HG03280 (cell line): Measurements from ENCODE around the gene SNRPA.
"Not testable (repeated sequence)": the region's sequence is repeated elsewhere in the genome, so short reads cannot be mapped to it uniquely, and the experiment has no call there.

Experiments
- ATAC-seq: cut with Tn5 transposase; IDR thresholded peaks from one replicate; pipeline ENCODE4 v1.9.1; 2021; ENCODE audit warnings: mild to moderate bottlenecking, moderate library complexity; ENCODE audit not compliant: unreplicated experiment

Gene SNRPA

GRCh38 chr19:40721140-40721486 is 29.9 kb upstream of the SNRPA start:
- no peak for ATAC-seq

GRCh38 chr19:40721936-40722661 is 28.9 kb upstream of the SNRPA start:
- ATAC-seq, result no peak

DNA sequence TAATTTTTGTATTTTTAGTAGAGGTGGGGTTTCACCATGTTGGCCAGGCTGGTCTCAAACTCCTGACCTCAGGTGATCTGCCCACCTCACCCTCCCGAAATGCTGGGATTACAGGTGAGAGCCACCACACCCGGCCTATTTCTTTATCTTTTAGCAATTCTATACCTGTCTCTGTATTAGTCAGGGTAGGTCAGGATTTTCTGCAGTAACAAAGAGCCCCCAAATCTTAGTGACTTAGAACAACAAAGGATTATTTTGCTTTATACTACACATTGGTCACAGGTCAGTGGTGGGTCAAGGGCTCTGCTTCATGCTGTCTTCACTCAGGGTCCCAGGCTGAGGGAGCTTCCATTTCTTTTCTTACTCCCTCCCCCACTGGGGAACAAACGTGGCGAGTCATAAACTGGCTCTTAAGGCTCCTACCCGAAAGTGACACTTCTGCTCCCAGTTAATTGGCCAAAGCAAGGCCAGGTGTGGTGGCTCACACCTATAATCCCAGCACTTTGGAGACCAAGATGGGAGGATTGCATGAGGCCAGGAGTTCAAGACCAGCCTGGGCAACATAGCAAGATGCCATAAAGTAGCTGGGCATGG is 27.2 kb upstream of the SNRPA start:
- no peak for ATAC-seq

DNA sequence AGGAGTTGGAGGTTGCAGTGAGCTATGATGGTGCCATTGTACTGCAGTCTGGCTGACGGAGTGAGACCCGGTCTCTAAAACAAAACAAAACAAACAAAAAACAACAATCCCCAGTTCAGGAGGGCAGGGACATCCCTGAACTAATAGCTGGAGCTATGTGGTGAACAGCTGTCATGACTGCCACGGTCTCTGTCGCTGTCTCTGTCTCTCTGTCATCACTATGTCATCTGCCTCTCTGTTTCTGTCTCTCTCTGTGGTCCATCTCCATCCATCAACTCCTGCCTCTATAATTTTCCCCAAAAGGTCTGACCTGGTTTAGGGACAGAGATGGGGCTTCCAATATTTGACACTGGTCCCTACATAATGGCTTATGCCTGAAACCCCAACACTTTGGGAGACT is 26.7 kb upstream of the SNRPA start:
- no peak for ATAC-seq

- ATAC-seq, result no peak
These were observed 26.1 kb upstream of the SNRPA start for GRCh38 chr19:40724855-40725254.

DNA sequence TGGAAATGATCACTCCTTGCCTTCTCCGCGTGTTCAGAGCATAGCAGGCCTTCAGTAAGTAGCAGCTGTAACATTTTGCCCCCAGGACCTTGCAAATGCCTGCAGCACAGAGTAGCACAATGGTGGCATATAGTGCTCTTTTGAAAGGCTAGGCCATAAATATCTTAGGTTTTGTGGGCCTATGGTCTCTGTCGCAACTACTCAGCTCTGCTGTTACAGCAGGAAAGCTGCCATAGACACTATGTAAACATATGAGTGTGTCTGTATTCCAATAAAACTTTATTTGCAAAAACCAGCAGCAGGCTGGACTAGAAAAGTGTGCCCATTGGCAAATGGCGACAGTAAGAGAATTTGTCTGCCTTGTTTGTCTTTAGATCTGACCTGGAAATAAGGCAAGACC is 24.7 kb upstream of the SNRPA start:
- no peak for ATAC-seq

- not testable (repeated sequence) for ATAC-seq
These were observed 20.9 kb upstream of the SNRPA start for GRCh38 chr19:40730065-40730464.

DNA sequence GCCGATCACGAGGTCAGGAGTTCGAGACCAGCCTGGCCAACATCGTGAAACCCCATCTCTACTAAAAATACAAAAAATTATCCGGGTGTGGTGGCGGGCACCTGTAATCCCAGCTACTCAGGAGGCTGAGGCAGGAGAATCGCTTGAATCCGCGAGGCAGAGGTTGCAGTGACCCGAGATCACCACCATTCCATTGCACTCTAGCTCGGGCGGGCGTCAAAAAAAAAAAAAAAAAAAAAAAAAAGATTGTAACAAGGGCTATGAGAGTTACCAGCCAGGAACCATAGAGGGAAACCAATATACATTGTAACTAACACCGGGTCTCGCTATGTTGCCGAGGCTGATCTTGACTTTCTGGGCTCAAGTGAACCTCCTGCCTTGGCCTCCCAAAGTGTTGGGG is 18.7 kb upstream of the SNRPA start:
- ATAC-seq, result not testable (repeated sequence)

DNA sequence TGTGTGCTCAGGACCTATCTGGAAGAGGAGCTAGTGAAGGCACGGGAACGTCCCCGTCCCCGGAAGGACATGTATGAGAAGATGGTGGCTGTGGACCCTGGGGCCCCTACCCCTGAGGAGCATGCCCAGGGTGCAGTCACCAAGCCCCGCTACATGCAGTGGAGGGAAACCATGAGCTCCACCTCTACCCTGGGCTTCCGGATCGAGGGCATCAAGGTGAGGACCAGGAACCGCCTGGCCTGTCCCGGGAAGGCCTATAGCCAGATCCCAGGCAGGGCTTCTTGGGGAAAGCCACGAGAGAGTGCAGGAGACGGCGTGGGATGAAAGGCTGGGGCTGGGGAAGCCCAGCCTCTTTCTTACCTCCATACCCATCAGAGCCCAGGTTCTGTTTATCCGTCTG is 17.9 kb upstream of the SNRPA start:
- no peak for ATAC-seq

DNA sequence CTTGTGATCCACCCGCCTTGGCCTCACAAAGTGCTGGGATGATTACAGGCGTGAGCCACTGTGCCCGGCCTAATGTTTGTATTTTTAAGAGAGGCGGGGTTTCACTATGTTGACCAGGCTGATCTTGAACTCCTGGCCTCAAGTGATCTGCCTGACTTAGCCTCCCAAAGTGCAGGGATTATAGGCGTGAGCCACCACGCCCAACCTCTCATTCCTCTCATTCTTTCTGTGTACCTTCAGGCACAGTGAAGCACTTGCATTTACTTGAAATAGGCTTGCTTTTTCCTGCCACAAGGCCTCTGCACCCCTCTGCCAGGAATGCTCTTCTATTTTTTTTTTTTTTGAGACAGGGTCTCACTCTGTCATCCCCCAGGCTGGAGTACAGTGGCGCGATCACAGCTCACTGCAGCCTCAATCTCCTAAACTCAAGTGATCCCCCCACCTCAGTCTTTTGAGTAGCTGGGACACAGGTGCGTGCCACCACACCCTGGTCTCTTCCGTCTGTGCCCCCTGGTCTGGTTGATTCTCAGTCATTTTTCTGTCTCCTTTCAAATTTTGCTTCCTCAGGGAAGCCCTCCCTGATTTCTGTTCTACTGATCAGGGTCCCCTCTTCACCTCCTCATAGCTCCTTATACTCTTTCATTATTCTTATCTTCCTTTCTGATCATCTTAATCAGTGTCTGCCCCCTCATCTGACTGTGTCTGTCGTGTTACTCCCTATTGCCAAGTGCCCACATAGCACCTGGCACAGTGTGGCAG is 15.8 kb upstream of the SNRPA start:
- ATAC-seq, result no peak

DNA sequence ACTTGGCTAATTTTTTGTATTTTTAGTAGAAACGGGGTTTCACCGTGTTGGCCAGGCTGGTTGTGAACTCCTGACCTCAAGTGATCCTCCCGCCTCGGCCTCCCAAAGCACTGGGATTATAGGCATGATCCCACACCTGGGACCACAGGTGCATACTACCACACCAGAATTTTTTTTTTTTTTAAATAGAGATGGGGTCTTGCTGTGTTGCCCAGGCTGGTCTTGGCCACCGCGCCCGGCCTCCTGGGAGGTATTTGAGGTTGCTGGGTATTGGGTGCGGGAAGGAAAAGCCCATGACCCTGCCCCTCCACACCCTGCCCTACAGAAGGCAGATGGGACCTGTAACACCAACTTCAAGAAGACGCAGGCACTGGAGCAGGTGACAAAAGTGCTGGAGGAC is 14.3 kb upstream of the SNRPA start:
- ATAC-seq, result no peak

- ATAC-seq, result no peak
These were observed 13.8 kb upstream of the SNRPA start for GRCh38 chr19:40737102-40737644.

DNA sequence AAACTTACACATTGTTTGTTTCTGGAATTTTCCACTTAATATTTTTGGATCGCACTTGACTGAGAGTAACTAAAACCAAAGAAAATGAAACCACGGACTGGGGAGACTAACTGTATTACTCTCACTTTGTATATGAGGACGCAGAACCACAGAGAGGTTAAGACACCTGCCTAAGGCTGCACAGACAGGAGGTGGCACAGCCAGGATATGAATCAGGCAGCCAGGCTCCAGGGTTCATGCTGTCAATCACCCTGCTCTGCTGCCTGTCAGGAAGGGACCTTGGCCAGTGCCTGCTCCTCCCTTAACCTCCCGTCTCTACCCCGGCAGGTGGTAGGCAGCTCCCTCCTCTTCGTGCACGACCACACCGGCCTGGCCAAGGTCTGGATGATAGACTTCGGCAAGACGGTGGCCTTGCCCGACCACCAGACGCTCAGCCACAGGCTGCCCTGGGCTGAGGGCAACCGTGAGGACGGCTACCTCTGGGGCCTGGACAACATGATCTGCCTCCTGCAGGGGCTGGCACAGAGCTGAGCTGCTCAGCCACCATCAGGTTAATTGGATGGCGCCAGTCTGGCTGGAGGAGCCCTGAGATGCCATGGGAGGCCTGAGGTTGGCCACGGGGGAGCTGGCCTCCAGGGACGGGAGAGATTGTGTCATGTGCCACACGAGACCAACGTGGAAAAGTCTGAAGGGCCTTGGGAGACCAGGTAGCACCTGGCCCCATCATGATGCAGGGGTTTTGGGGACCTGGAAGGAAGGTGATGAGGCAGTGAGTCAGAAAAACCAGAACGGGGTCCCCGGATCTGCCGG is 11.8 kb upstream of the SNRPA start:
- no peak for ATAC-seq

DNA sequence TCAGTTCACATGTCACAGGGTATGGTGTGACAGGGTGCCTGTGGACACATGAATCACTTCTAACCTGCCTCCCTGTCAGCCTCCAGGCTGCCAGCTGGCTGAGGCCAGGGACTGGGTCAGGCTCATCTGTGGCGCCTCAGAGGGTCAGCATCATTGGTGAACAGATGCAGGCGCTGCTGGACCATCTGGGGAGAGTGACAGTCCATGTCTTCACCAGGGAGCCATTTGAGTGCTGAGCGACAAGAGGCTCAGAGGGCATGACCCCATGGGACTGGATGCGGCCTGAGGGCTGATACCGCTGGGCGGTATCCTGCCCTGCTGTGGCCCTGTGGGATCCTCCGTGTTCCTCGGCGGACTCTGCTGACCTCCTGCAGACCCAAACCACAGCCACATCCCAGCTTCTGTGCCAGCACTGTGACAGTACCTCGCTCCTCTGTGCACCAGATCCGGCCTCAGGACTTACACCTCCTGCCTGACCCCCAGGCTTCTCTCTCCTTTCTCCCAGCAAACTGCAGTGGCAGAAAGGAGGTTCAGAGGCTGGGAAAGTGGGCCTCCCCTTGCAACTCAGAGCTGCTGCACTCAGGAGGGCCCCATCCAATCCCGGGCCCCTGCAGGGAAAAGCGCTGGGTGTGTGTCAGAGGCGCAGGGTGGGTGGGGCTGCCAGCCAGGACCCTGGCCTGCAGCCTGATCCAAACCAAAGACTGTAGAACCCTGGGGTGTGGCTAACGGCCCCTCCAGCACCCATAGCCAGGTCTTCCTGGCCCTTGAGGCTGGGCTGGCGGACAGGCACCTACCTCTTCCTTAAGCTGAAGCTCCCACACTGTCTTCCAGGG is 10.9 kb upstream of the SNRPA start:
- ATAC-seq, result no peak

DNA sequence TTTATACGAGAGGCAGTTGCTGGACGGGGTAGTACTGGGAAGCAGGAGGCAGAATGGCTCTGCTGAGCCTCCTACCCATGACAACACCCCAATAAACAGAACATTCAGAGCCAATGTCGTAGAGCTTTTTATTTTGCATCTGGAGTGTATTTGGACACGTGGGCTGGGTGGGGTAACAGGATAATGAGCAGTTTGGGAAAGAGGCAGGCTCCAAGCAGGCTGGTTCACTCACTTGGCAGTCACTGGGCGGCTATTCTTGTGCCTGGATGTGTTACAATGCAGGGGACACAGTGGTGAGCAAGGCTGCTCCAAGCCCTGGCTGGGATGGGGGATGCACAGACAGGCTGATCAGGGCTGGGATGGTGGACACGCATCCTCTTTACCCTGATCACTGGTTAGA is 10.3 kb upstream of the SNRPA start:
- ATAC-seq, result no peak

GRCh38 chr19:40741527-40742390 is 9.2 kb upstream of the SNRPA start:
- no peak for ATAC-seq

DNA sequence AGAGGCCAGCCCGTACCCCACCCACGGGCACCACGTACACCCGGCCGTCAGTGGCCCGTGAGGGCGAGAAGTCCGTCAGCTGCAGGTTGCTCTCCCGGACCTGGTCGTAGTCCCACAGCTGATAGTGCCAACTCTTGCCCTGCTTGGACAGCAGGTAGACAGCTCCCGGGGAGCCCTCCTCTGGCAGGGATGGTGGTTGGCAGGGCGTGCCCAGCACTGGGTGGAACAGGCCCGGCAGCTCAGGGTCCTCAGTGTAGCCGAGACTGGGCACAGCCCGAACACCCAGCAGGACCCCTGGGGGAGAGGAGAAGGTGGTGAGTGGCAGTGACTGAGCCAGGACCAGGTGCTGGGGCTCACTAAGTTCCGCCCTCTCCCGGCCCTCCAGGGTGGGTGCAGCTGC is 8.5 kb upstream of the SNRPA start:
- no peak for ATAC-seq

- no peak for ATAC-seq
These were observed 8.1 kb upstream of the SNRPA start for GRCh38 chr19:40742886-40743285.

DNA sequence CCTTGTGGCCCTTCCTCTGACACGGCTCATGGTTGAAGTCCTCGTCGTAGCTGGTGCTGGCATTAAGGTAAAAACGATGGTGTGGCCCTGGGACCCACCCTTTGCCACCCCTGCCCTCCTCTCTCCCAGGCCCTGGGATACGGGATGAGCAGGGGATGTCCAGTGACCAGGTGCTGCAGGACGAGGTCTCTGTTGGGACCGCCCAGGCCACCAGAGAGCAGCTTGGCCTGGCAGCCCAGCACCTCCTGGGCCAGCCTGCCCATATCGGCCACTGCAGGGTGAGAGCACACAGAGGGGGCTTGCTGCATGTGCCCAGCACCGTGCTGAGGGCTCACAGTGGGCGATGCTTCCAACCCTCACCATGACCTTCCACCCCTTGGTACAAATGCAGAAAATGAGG is 7.1 kb upstream of the SNRPA start:
- no peak for ATAC-seq
